Measurements from ENCODE around the gene PCDHGC5.

GRCh38 chr5:141484641-141485311 lies 4.1 kb upstream of the PCDHGC5 start, which contains the start of gene PCDHGC4:
- no peak for TF ChIP-seq CTCF (conservative IDR thresholded peaks at IDR 0.05; ENCODE audit: low read length)
- TF ChIP-seq EZH2phosphoT487 (IDR thresholded peaks at IDR 0.05; ENCODE audit: borderline replicate concordance, low read depth, low read length): no peak

Data from OCI-LY7 (cell line).